HepG2 (cell line): ENCODE measurements around the gene STK32C. TPM values are rescaled to one million over a fixed set of nuclear protein-coding genes. Genes with fewer than 3 reads are reported as not detected.
"Not testable (repeated sequence)": the region's sequence is repeated elsewhere in the genome, so short reads cannot be mapped to it uniquely, and the experiment has no call there.

ENCODE experiments used
- ATAC-seq: fragments of 200-7000 bp; cut with Tn5 transposase; 3 replicates; pipeline ENCODE4 v1.9.1; 2020; ENCODE audit warnings: mild to moderate bottlenecking, moderate library complexity
- BruUV-seq: library from RNA; stranded (reverse); fragments of 400-500 nt; replicated peaks from 2 replicates; lab custom pipeline; 2021; lab: Mats Ljungman, UMichigan
- CTCF ChIA-PET: fragments of 300-600 bp; formaldehyde crosslinking; extraction: SDS; loops from one replicate; lab custom pipeline; 2021; ENCODE audit warnings: low total read pairs, inconsistent platforms, low intra/inter-chr PET ratio; lab: Yijun Ruan, JAX
- POLR2A ChIA-PET: fragments of 350-600 bp; sonication (Branson Sonifier 250); formaldehyde crosslinking; loops from one replicate; lab custom pipeline; 2020; ENCODE audit warnings: antibody characterized with exemption, inconsistent platforms; lab: Yijun Ruan, JAX
- DNase-seq: peaks from one replicate; pipeline ENCODE4 v3.0.0-alpha.2; 2015; ENCODE audit warnings: low spot score
- FAIRE-seq: peaks from 3 replicates; lab custom pipeline; 2011; peaks lifted over from hg19 to GRCh38; lab: Jason Lieb, UNC
- H2AFZ ChIP-seq: one replicate; pipeline ENCODE4 v1.6.1; 2011; ENCODE audit warnings: low read length, inconsistent platforms
- H3K27ac ChIP-seq: fragments of 300-600 bp; 3 replicates; pipeline ENCODE4 v1.8.0; 2011; ENCODE audit warnings: mixed run types, mild to moderate bottlenecking, mixed read lengths, low read length, inconsistent platforms; ENCODE audit not compliant: insufficient read depth; ENCODE audit errors: extremely low read length
- H3K27me3 ChIP-seq, 2 experiments: fragments of 200-600 bp in 1 of 2; 2 replicates in 1 of 2; 3 replicates in 1 of 2; pipeline versions ENCODE4 v1.6.0 to v1.8.0; 2011; ENCODE audit warnings: low read length in 2 of 2, mild to moderate bottlenecking in 2 of 2, moderate library complexity in 2 of 2, inconsistent platforms in 1 of 2; ENCODE audit not compliant: insufficient read depth in 2 of 2, control insufficient read depth in 1 of 2
- H3K36me3 ChIP-seq, 2 experiments: fragments of 200-600 bp in 1 of 2; replicated peaks in 1 of 2; 2 replicates in 1 of 2; 3 replicates in 1 of 2; pipeline versions ENCODE4 v1.5.1 to v1.8.0; 2011; ENCODE audit warnings: low read length in 2 of 2, inconsistent platforms in 1 of 2; ENCODE audit not compliant: insufficient read depth in 2 of 2, control insufficient read depth in 1 of 2
- H3K4me1 ChIP-seq: 2 replicates; pipeline ENCODE4 v1.5.1; 2012; ENCODE audit warnings: low read length, inconsistent platforms; ENCODE audit not compliant: insufficient read depth
- H3K4me2 ChIP-seq: 2 replicates; pipeline ENCODE4 v1.6.0; 2011; ENCODE audit warnings: low read depth, low read length, inconsistent platforms
- H3K4me3 ChIP-seq, 3 experiments: fragments of 200-600 bp in 1 of 3; sonication (generic), shearing (Covaris generic) in 1 of 3; replicated peaks in 1 of 3; 2 replicates each; pipeline ENCODE4 v1.5.1; 2011 to 2016; ENCODE audit warnings: low read length in 3 of 3, inconsistent platforms in 2 of 3, low read depth in 2 of 3, mild to moderate bottlenecking in 2 of 3, control low read depth in 1 of 3, mixed read lengths in 1 of 3; ENCODE audit not compliant: insufficient read depth in 1 of 3
- H3K79me2 ChIP-seq: one replicate; pipeline ENCODE4 v1.6.1; 2011; ENCODE audit warnings: low read length, inconsistent platforms; ENCODE audit not compliant: insufficient read depth
- H3K9ac ChIP-seq: 2 replicates; pipeline ENCODE4 v1.6.0; 2011; ENCODE audit warnings: mild to moderate bottlenecking, low read depth, low read length, inconsistent platforms; ENCODE audit not compliant: insufficient read depth
- H3K9me3 ChIP-seq: 2 replicates; pipeline ENCODE4 v1.5.1; 2012; ENCODE audit warnings: mild to moderate bottlenecking, low read length
- H4K20me1 ChIP-seq: 2 replicates; pipeline ENCODE4 v1.6.0; 2011; ENCODE audit warnings: inconsistent platforms, mild to moderate bottlenecking, low read length, moderate library complexity; ENCODE audit not compliant: insufficient read depth
- FOSL2 ChIP-seq: sonication (generic); formaldehyde crosslinking; IDR thresholded peaks from 2 replicates; pipeline ENCODE4 v1.4.0; 2020; ENCODE audit warnings: missing genetic modification reagents
- ZFP36L1 ChIP-seq: sonication (generic); formaldehyde crosslinking; IDR thresholded peaks from 2 replicates; pipeline ENCODE4 v1.8.0; 2022; ENCODE audit warnings: mild to moderate bottlenecking, missing genetic modification reagents, moderate library complexity
- ZNF274 ChIP-seq: sonication (generic); formaldehyde crosslinking; IDR thresholded peaks from 2 replicates; pipeline ENCODE4 v1.5.1; 2020; ENCODE audit warnings: mild to moderate bottlenecking, missing genetic modification reagents
- ZNF737 ChIP-seq: sonication (generic); formaldehyde crosslinking; IDR thresholded peaks from 2 replicates; pipeline ENCODE4 v1.5.0; 2020; ENCODE audit warnings: missing genetic modification reagents, mild to moderate bottlenecking, borderline replicate concordance
- ZNF770 ChIP-seq: sonication (generic); formaldehyde crosslinking; IDR thresholded peaks from 2 replicates; pipeline ENCODE4 v1.5.0; 2020; ENCODE audit warnings: mild to moderate bottlenecking, missing genetic modification reagents
- WGBS: methylation state at CpG from one replicate; pipeline ENCODE4 v1.1.6; 2017; ENCODE audit warnings: low lambda C conversion rate; 5-methylcytosine and 5-hydroxymethylcytosine counted together
- in situ Hi-C: cut with HindIII; loops from 2 replicates; pipeline ENCODE4 v1.10.0; 2017; ENCODE audit warnings: low pct_unique_long_range_greater_than_20kb; ENCODE audit not compliant: extremely low pct_ligation_motif_present
- intact Hi-C: fragments of 100-400 bp; cut with micrococcal nuclease; formaldehyde crosslinking; loops from one replicate; pipeline ENCODE4 v1.10.0; 2022; ENCODE audit not compliant: unreplicated experiment
- polyA plus RNA-seq, 8 experiments: library from polyadenylated mRNA; depleted of rRNA in 3 of 8; stranded (reverse) in 7 of 8; unstranded in 1 of 8; fragments of >200 nt; fragmentation: Illumina TruSeq in 4 of 8; extraction: Trizol in 4 of 8; gene quantifications; 2 replicates each; pipeline versions ENCODE4 v1.2.1 to v1.2.3, GENCODE V29; 2011 to 2016; ENCODE audit warnings: low read depth in 4 of 8, missing spikeins in 1 of 8, mixed read lengths in 1 of 8; ENCODE audit not compliant: insufficient read depth in 1 of 8
- total RNA-seq, 5 experiments: library from RNA; depleted of rRNA; stranded (reverse); fragments of >200 nt; fragmentation: Illumina TruSeq; extraction: Trizol; gene quantifications; 2 replicates each; pipeline ENCODE4 v1.2.3, GENCODE V29; 2016; ENCODE audit warnings: low read depth in 1 of 5
- TF ChIP-seq, protein P1 (sequence below): sonication (generic); formaldehyde crosslinking; IDR thresholded peaks from 2 replicates; pipeline ENCODE4 v1.4.0; 2020; ENCODE audit warnings: missing genetic modification reagents

The STK32C gene
- total and polyA plus RNA-seq, 2 of the 13 experiments (the other 11 are each of a cell fraction or from before 2014, with no cell fraction given), result 10.9 to 19.4 TPM

DNA sequence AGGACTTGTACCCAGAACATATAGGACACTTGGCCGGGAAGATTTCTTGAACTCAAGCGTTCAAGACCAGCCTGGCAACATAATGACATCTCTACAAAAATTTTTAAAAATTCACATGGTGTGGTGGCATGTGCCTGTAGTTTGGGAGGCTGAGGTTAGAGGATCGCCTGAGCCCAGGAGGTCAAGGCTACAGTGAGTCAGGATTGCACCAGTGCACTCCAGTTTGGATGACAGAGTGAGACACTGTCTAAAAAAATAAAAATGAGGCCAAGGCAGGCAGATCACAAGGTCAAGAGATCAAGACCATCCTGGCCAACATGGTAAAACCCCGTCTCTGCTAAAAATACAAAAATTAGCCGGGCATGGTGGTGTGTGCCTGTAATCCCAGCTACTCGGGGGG, 9.7 kb upstream of the STK32C start:
- H3K27me3 ChIP-seq, H3K4me3 ChIP-seq, ATAC-seq, H3K4me2 ChIP-seq, BruUV-seq, in situ Hi-C loops, DNase-seq, intact Hi-C loops, H3K9ac ChIP-seq, H3K27ac ChIP-seq, H2AFZ ChIP-seq, H3K9me3 ChIP-seq, FAIRE-seq, H4K20me1 ChIP-seq, H3K36me3 ChIP-seq, POLR2A ChIA-PET, CTCF ChIA-PET, H3K79me2 ChIP-seq: not testable (repeated sequence)
- H3K4me1 ChIP-seq, result peaks cover 30% of the 10 kb centered on the region
- WGBS, result 45% methylated on average over 6 of the region's 6 CpGs
- TF ChIP-seq FOSL2 (peak; percentile 34), ZNF770 (CRISPR knock-in tag) (peak; percentile 90)

DNA sequence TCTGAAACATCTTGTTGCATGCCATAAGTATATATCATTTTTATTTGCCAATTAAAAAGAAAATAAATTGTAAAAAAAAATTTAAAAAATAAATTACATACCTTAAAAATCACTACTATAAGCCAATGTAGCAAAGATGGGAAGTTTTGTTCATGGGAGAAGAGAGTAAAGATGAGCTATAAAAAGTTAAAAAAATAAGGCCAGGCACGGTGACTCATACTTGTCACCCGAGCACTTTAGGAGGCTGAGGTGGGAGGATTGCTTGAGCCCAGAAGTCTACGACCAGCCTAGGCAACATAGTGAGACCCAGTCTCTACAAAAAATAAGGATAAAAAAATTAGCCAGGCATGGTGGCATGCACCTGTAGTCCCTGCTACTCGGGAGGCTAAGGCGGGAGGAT, 8.4 kb upstream of the STK32C start:
- no peaks in the 10 kb centered on the region for H4K20me1 ChIP-seq
- 54% methylated on average over 5 of the region's 5 CpGs for WGBS
- BruUV-seq, result no TSS peak
- H2AFZ ChIP-seq, result no peak overlapping the region
- H3K4me1 ChIP-seq, result peaks cover 40% of the 10 kb centered on the region
- H3K79me2 ChIP-seq, result no peaks in the 10 kb centered on the region
- no peak overlapping the region for H3K4me2 ChIP-seq
- H3K27ac ChIP-seq, result no peak overlapping the region
- H3K9me3 ChIP-seq, result no peaks in the 10 kb centered on the region
- CTCF ChIA-PET, result no interaction called here
- intact Hi-C loops, result no loop called here
- H3K36me3 ChIP-seq, result no peaks in the 10 kb centered on the region
- no peak overlapping the region for H3K9ac ChIP-seq
- no peaks in the 10 kb centered on the region for H3K27me3 ChIP-seq
- no peak overlapping the region for H3K4me3 ChIP-seq
- ATAC-seq (no peak), FAIRE-seq (no peak), DNase-seq (no peak)
- in situ Hi-C loops, result no loop called here
- POLR2A ChIA-PET, result no interaction called here
- no peak for TF ChIP-seq ZFP36L1 (CRISPR knock-in tag)
- TF ChIP-seq ZNF274 (CRISPR knock-in tag), result no peak
- TF ChIP-seq ZNF737 (CRISPR knock-in tag), result no peak
- TF ChIP-seq, protein P1, sequence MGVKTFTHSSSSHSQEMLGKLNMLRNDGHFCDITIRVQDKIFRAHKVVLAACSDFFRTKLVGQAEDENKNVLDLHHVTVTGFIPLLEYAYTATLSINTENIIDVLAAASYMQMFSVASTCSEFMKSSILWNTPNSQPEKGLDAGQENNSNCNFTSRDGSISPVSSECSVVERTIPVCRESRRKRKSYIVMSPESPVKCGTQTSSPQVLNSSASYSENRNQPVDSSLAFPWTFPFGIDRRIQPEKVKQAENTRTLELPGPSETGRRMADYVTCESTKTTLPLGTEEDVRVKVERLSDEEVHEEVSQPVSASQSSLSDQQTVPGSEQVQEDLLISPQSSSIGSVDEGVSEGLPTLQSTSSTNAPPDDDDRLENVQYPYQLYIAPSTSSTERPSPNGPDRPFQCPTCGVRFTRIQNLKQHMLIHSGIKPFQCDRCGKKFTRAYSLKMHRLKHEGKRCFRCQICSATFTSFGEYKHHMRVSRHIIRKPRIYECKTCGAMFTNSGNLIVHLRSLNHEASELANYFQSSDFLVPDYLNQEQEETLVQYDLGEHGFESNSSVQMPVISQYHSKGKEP (CRISPR knock-in tag), result no peak
